OCI-LY3 (cell line): ENCODE results near the gene ATP6V1G1.

Experiments used
- EZH2phosphoT487 ChIP-seq: fragments of 200-600 bp; shearing (Covaris generic); IDR thresholded peaks from 2 replicates; pipeline ENCODE4 v1.6.1; 2018; ENCODE audit warnings: antibody characterized with exemption, mixed run types, low read depth
- TF ChIP-seq, protein P1 (sequence below): fragments of 200-600, 300-600 bp; sonication (generic); IDR thresholded peaks from 2 replicates; pipeline ENCODE4 v1.5.1; 2014; ENCODE audit warnings: antibody characterized with exemption, low read length, low read depth

- TF ChIP-seq, protein P1, sequence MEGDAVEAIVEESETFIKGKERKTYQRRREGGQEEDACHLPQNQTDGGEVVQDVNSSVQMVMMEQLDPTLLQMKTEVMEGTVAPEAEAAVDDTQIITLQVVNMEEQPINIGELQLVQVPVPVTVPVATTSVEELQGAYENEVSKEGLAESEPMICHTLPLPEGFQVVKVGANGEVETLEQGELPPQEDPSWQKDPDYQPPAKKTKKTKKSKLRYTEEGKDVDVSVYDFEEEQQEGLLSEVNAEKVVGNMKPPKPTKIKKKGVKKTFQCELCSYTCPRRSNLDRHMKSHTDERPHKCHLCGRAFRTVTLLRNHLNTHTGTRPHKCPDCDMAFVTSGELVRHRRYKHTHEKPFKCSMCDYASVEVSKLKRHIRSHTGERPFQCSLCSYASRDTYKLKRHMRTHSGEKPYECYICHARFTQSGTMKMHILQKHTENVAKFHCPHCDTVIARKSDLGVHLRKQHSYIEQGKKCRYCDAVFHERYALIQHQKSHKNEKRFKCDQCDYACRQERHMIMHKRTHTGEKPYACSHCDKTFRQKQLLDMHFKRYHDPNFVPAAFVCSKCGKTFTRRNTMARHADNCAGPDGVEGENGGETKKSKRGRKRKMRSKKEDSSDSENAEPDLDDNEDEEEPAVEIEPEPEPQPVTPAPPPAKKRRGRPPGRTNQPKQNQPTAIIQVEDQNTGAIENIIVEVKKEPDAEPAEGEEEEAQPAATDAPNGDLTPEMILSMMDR: no peak
- TF ChIP-seq EZH2phosphoT487: no peak
Measured at GRCh38 chr9:114634387-114634786, 46.8 kb downstream of the ATP6V1G1 start.
